PC-9 (cell line): ENCODE results near the gene MTMR10. TPM values are rescaled to one million over a fixed set of nuclear protein-coding genes. Genes with fewer than 3 reads are reported as not detected.

Source experiments
- BruUV-seq: library from RNA; stranded (reverse); fragments of 400-500 nt; replicated peaks from 2 replicates; lab custom pipeline; 2021; lab: Mats Ljungman, UMichigan
- CTCF ChIA-PET: fragments of 300-600 bp; sonication (Branson Sonifier 250); formaldehyde crosslinking; loops from one replicate; lab custom pipeline; 2022; ENCODE audit warnings: antibody characterized with exemption; lab: Charles Lee
- POLR2A ChIA-PET: fragments of 300-600 bp; sonication (Branson Sonifier 250); formaldehyde crosslinking; loops from one replicate; lab custom pipeline; 2022; ENCODE audit warnings: antibody characterized with exemption; ENCODE audit not compliant: unreplicated experiment; lab: Charles Lee
- DNase-seq, 2 experiments: peaks; one replicate each; pipeline versions ENCODE4 v3.0.0 to v3.0.0-alpha.2; 2015 to 2022; ENCODE audit warnings: mixed read lengths in 1 of 2
- H2AFZ ChIP-seq: fragments of 200-600 bp; sonication (generic); 2 replicates; pipeline ENCODE4 v1.8.1; 2017; ENCODE audit warnings: antibody characterized with exemption
- H3F3A ChIP-seq: fragments of 200-600 bp; sonication (generic); 2 replicates; pipeline ENCODE4 v1.8.1; 2017; ENCODE audit warnings: antibody characterized with exemption, mild to moderate bottlenecking, low read depth; ENCODE audit not compliant: insufficient read depth
- H3K27ac ChIP-seq: fragments of 200-600 bp; sonication (generic); 2 replicates; pipeline ENCODE4 v1.6.1; 2016; ENCODE audit warnings: mixed run types
- H3K27me3 ChIP-seq: fragments of 200-600 bp; sonication (generic); 2 replicates; pipeline ENCODE4 v1.6.1; 2016; ENCODE audit warnings: low read depth, mixed run types; ENCODE audit not compliant: insufficient read depth
- H3K36me3 ChIP-seq: fragments of 200-600 bp; sonication (generic); 2 replicates; pipeline ENCODE4 v1.6.1; 2016; ENCODE audit warnings: low read depth, mixed run types
- H3K4me1 ChIP-seq: fragments of 200-600 bp; sonication (generic); replicated peaks from 2 replicates; pipeline ENCODE4 v1.6.1; 2016; ENCODE audit warnings: mixed run types; ENCODE audit not compliant: insufficient read depth
- H3K4me2 ChIP-seq: fragments of 200-600 bp; sonication (generic); 2 replicates; pipeline ENCODE4 v1.6.1; 2017; ENCODE audit warnings: mixed run types
- H3K4me3 ChIP-seq: fragments of 200-600 bp; sonication (generic); 2 replicates; pipeline ENCODE4 v1.6.1; 2016; ENCODE audit warnings: mixed run types
- H3K79me2 ChIP-seq: fragments of 200-600 bp; sonication (generic); 2 replicates; pipeline ENCODE4 v1.6.1; 2017; ENCODE audit warnings: low read depth, mixed run types
- H3K9me2 ChIP-seq: fragments of 200-600 bp; sonication (generic); 2 replicates; pipeline ENCODE4 v1.8.1; 2017; ENCODE audit warnings: mild to moderate bottlenecking; ENCODE audit not compliant: insufficient read depth
- H3K9me3 ChIP-seq: fragments of 200-600 bp; sonication (generic); 2 replicates; pipeline ENCODE4 v1.8.1; 2016; ENCODE audit warnings: low read depth; ENCODE audit not compliant: insufficient read depth
- H4K20me1 ChIP-seq: fragments of 200-600 bp; sonication (generic); 2 replicates; pipeline ENCODE4 v1.8.1; 2017; ENCODE audit not compliant: insufficient read depth
- EZH2 ChIP-seq: fragments of 200-600 bp; sonication (generic); IDR thresholded peaks from 2 replicates; pipeline ENCODE4 v1.8.0; 2017; ENCODE audit warnings: antibody characterized with exemption, low read depth
- intact Hi-C: fragments of 100-400 bp; cut with micrococcal nuclease; formaldehyde crosslinking; loops from one replicate; pipeline ENCODE4 v1.10.0; 2022; ENCODE audit not compliant: unreplicated experiment
- total RNA-seq: library from RNA; stranded (reverse); gene quantifications from 2 replicates; pipeline ENCODE4 v1.2.3, GENCODE V29; 2021
- TF ChIP-seq, protein P1 (sequence below): fragments of 200-600 bp; sonication (generic); conservative IDR thresholded peaks from 2 replicates; pipeline ENCODE4 v1.6.1; 2017; ENCODE audit warnings: mixed run types, antibody characterized with exemption, mild to moderate bottlenecking, moderate library complexity

MTMR10 gene
- total RNA-seq, 1 experiment from 2014 or later, result 6.2 TPM

DNA sequence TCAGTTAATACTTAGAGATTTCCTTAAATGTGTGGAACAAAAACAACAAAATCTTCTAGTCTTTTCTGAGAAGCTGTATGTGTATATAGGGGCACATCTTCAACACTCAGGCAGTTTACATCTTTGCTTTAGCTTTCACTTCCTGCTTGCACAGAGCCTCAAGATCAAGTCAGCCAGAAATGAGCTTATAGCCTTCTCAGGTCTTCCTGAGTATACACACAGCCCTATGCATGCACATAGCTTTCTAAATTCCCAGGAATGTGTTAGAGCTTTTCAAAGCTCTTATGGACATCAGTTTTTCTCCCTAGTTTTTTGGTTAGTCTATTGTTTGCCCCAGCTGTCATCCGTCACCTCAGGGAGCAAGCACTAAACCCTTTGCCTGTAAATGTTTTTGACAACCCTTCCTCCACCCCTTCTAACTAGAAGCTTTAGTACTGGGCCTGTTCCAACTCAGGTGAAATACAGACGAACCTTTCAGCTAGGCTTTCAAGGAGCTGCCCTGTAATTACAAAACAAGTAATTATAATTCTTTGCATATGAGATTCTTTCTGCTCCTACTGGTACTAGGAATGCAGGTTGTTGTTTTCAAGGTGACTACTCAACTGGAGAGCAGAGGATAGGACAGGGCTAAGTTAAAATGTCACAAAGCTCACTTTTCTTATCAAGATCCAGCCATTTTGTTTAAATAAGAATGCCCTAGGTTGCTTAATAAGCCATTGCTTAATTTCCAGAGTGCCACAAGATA, 22.6 kb upstream of the MTMR10 start:
- Histone ChIP-seq H3K4me3 (no peak overlapping the region), H3K79me2 (no peaks in the 10 kb centered on the region), H3K9me3 (no peaks in the 10 kb centered on the region), H3K9me2 (no peaks in the 10 kb centered on the region), H3K27me3 (0 out of 2 replicates have a peak, but pooled peaks cover 4% of the 10 kb centered on the region), H3K36me3 (no peaks in the 10 kb centered on the region), H4K20me1 (no peaks in the 10 kb centered on the region), H3K4me1 (no peaks in the 10 kb centered on the region), H3F3A (no peaks in the 10 kb centered on the region), H3K27ac (no peak overlapping the region), H3K4me2 (no peak overlapping the region), H2AFZ (no peak overlapping the region)
- TF ChIP-seq, protein P1, sequence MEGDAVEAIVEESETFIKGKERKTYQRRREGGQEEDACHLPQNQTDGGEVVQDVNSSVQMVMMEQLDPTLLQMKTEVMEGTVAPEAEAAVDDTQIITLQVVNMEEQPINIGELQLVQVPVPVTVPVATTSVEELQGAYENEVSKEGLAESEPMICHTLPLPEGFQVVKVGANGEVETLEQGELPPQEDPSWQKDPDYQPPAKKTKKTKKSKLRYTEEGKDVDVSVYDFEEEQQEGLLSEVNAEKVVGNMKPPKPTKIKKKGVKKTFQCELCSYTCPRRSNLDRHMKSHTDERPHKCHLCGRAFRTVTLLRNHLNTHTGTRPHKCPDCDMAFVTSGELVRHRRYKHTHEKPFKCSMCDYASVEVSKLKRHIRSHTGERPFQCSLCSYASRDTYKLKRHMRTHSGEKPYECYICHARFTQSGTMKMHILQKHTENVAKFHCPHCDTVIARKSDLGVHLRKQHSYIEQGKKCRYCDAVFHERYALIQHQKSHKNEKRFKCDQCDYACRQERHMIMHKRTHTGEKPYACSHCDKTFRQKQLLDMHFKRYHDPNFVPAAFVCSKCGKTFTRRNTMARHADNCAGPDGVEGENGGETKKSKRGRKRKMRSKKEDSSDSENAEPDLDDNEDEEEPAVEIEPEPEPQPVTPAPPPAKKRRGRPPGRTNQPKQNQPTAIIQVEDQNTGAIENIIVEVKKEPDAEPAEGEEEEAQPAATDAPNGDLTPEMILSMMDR, result no peak
- no peak for TF ChIP-seq EZH2
- intact Hi-C loops, result no loop called here
- no peak for DNase-seq
- no TSS peak for BruUV-seq
- ChIA-PET CTCF (no interaction called here), POLR2A (no interaction called here)

DNA sequence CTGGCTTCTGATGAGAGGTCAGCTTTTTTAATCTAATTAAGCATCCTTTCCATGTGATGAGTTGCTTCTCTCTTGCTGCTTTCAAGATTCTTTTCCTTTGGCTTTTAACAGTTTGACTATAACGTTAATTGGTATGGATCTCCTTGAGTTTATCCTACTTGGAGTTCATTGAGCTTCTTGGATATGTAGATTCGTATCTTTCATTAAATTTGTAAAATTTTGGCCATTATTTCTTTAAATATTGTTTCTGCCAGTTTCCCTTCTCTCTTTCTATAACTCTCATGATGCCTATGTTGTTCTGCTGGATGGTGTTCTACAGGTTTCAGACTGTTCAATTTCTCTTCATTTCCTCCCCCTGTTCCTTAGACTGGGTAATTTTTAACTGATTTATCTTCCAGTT, 21.0 kb upstream of the MTMR10 start:
- no peak overlapping the region for H3K4me3 ChIP-seq
- no peak overlapping the region for H2AFZ ChIP-seq
- CTCF ChIA-PET, result no interaction called here
- no peaks in the 10 kb centered on the region for H3F3A ChIP-seq
- intact Hi-C loops, result no loop called here
- H3K36me3 ChIP-seq, result no peaks in the 10 kb centered on the region
- no peaks in the 10 kb centered on the region for H3K79me2 ChIP-seq
- POLR2A ChIA-PET, result no interaction called here
- no peaks in the 10 kb centered on the region for H3K9me3 ChIP-seq
- H3K4me1 ChIP-seq, result no peaks in the 10 kb centered on the region
- no TSS peak for BruUV-seq
- H3K4me2 ChIP-seq, result no peak overlapping the region
- TF ChIP-seq EZH2, result no peak
- TF ChIP-seq, protein P1, result no peak
- H3K9me2 ChIP-seq, result no peaks in the 10 kb centered on the region
- 0 out of 2 replicates have a peak, but pooled peaks cover 5% of the 10 kb centered on the region for H3K27me3 ChIP-seq
- no peak overlapping the region for H3K27ac ChIP-seq
- no peak for DNase-seq
- H4K20me1 ChIP-seq, result no peaks in the 10 kb centered on the region

DNA sequence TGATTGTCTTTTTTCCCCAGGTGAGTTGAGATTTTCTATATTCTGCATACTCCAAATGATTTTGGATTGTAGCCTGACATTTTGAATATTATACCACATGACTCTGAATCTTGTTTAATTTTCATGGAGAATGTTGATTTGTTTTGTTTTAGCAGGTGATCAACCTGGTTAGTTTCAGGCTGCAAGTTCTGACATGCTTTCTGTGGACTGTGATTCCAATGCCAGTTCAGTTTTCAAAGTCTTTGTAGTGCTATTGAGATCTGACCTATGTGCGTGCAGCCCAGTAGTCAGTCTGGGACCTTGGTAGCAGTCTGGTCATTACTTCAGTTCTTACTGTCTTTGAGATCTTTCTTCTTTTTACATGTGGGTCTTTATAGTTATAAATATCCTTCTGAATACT, 18.6 kb upstream of the MTMR10 start:
- no peaks in the 10 kb centered on the region for H3K9me2 ChIP-seq
- H3K27me3 ChIP-seq, result peaks cover 26% of the 10 kb centered on the region
- H3K4me2 ChIP-seq, result no peak overlapping the region
- H3K36me3 ChIP-seq, result no peaks in the 10 kb centered on the region
- H3K27ac ChIP-seq, result no peak overlapping the region
- H3K79me2 ChIP-seq, result no peaks in the 10 kb centered on the region
- intact Hi-C loops, result no loop called here
- H3K4me1 ChIP-seq, result no peaks in the 10 kb centered on the region
- CTCF ChIA-PET, result no interaction called here
- no peaks in the 10 kb centered on the region for H4K20me1 ChIP-seq
- no peak for TF ChIP-seq EZH2
- TF ChIP-seq, protein P1, result no peak
- H3F3A ChIP-seq, result no peaks in the 10 kb centered on the region
- POLR2A ChIA-PET, result no interaction called here
- no peaks in the 10 kb centered on the region for H3K9me3 ChIP-seq
- no peak overlapping the region for H2AFZ ChIP-seq
- no TSS peak for BruUV-seq
- no peak overlapping the region for H3K4me3 ChIP-seq
- DNase-seq, result no peak
